ENCODE data around the gene EFHD2.

Gene EFHD2

GRCh38 chr1:15362737-15363128 is 47.0 kb upstream of the EFHD2 start:
- no peaks in the 10 kb centered on the region for H3K9me2 ChIP-seq (replicated peaks; ENCODE audit: low read depth, low read length)
- TF ChIP-seq EZH2phosphoT487 (IDR thresholded peaks at IDR 0.05; ENCODE audit: borderline replicate concordance) (no peak), CTCF (conservative IDR thresholded peaks at IDR 0.05; ENCODE audit: low read length) (no peak)
- H3K36me3 ChIP-seq (ENCODE audit: insufficient read depth, low read length), result no peaks in the 10 kb centered on the region
- H3K4me3 ChIP-seq (ENCODE audit: low read length, poor library complexity, severe bottlenecking), result no peak overlapping the region
- no peak overlapping the region for H2AFZ ChIP-seq (ENCODE audit: low read length)
- no peaks in the 10 kb centered on the region for H3K4me1 ChIP-seq (ENCODE audit: insufficient read depth, low read length, poor library complexity, severe bottlenecking)
- no peak overlapping the region for H3K9ac ChIP-seq (ENCODE audit: low read depth, low read length, poor library complexity, severe bottlenecking)
- no peaks in the 10 kb centered on the region for H4K20me1 ChIP-seq (ENCODE audit: insufficient read depth, low read length, poor library complexity, severe bottlenecking)
- H3F3A ChIP-seq (ENCODE audit: low read depth), result no peaks in the 10 kb centered on the region
- no peaks in the 10 kb centered on the region for H3K9me3 ChIP-seq (ENCODE audit: insufficient read depth, low read depth, low read length)
- H3K27me3 ChIP-seq (ENCODE audit: insufficient read depth, low read length, poor library complexity, severe bottlenecking), result no peaks in the 10 kb centered on the region
- H3K4me2 ChIP-seq (ENCODE audit: low read depth, low read length, poor library complexity, severe bottlenecking), result no peak overlapping the region
- H3K79me2 ChIP-seq (ENCODE audit: insufficient read depth, low read length), result no peaks in the 10 kb centered on the region

GRCh38 chr1:15364740-15365139 is 44.9 kb upstream of the EFHD2 start:
- no peak overlapping the region for H3K9ac ChIP-seq (ENCODE audit: low read depth, low read length, poor library complexity, severe bottlenecking)
- TF ChIP-seq CTCF (conservative IDR thresholded peaks at IDR 0.05; ENCODE audit: low read length) (peak; percentile 43), EZH2phosphoT487 (IDR thresholded peaks at IDR 0.05; ENCODE audit: borderline replicate concordance) (no peak)
- no peak overlapping the region for H2AFZ ChIP-seq (ENCODE audit: low read length)
- H3K4me2 ChIP-seq (ENCODE audit: low read depth, low read length, poor library complexity, severe bottlenecking), result no peak overlapping the region
- no peaks in the 10 kb centered on the region for H3K27me3 ChIP-seq (ENCODE audit: insufficient read depth, low read length, poor library complexity, severe bottlenecking)
- no peaks in the 10 kb centered on the region for H3F3A ChIP-seq (ENCODE audit: low read depth)
- no peaks in the 10 kb centered on the region for H4K20me1 ChIP-seq (ENCODE audit: insufficient read depth, low read length, poor library complexity, severe bottlenecking)
- no peaks in the 10 kb centered on the region for H3K36me3 ChIP-seq (ENCODE audit: insufficient read depth, low read length)
- H3K9me3 ChIP-seq (ENCODE audit: insufficient read depth, low read depth, low read length), result no peaks in the 10 kb centered on the region
- H3K9me2 ChIP-seq (replicated peaks; ENCODE audit: low read depth, low read length), result no peaks in the 10 kb centered on the region
- H3K4me3 ChIP-seq (ENCODE audit: low read length, poor library complexity, severe bottlenecking), result no peak overlapping the region
- no peaks in the 10 kb centered on the region for H3K4me1 ChIP-seq (ENCODE audit: insufficient read depth, low read length, poor library complexity, severe bottlenecking)
- H3K79me2 ChIP-seq (ENCODE audit: insufficient read depth, low read length), result no peaks in the 10 kb centered on the region

- Histone ChIP-seq H4K20me1 (ENCODE audit: insufficient read depth, low read length, poor library complexity, severe bottlenecking) (no peaks in the 10 kb centered on the region), H3K27me3 (ENCODE audit: insufficient read depth, low read length, poor library complexity, severe bottlenecking) (no peaks in the 10 kb centered on the region), H3K9me2 (replicated peaks; ENCODE audit: low read depth, low read length) (no peaks in the 10 kb centered on the region), H3K36me3 (ENCODE audit: insufficient read depth, low read length) (no peaks in the 10 kb centered on the region), H3K9me3 (ENCODE audit: insufficient read depth, low read depth, low read length) (no peaks in the 10 kb centered on the region), H3K79me2 (ENCODE audit: insufficient read depth, low read length) (no peaks in the 10 kb centered on the region), H2AFZ (ENCODE audit: low read length) (no peak overlapping the region), H3F3A (ENCODE audit: low read depth) (no peaks in the 10 kb centered on the region), H3K4me2 (ENCODE audit: low read depth, low read length, poor library complexity, severe bottlenecking) (no peak overlapping the region), H3K9ac (ENCODE audit: low read depth, low read length, poor library complexity, severe bottlenecking) (no peak overlapping the region), H3K4me1 (ENCODE audit: insufficient read depth, low read length, poor library complexity, severe bottlenecking) (no peaks in the 10 kb centered on the region), H3K4me3 (ENCODE audit: low read length, poor library complexity, severe bottlenecking) (no peak overlapping the region)
- TF ChIP-seq CTCF (conservative IDR thresholded peaks at IDR 0.05; ENCODE audit: low read length), result no peak
- no peak for TF ChIP-seq EZH2phosphoT487 (IDR thresholded peaks at IDR 0.05; ENCODE audit: borderline replicate concordance)
These were observed 40.8 kb upstream of the EFHD2 start for GRCh38 chr1:15368888-15369287.

Measured in Loucy (cell line).